Adipose tissue (tissue), 3 donors: ENCODE results near the gene SCAPER. TPM values are rescaled to one million over a fixed set of nuclear protein-coding genes. Genes with fewer than 3 reads are reported as not detected.
"Not testable (repeated sequence)": the region's sequence is repeated elsewhere in the genome, so short reads cannot be mapped to it uniquely, and the experiment has no call there.

Source experiments
- H3K27ac ChIP-seq: one replicate; pipeline ENCODE4 v1.5.1; 2013; ENCODE audit warnings: low read depth, low read length
- WGBS, 3 donors: extraction: QIAGEN DNeasy Blood & Tissue Kit; methylation state at CpG; one replicate each; pipeline ENCODE4 v1.1.7; 2013; 5-methylcytosine and 5-hydroxymethylcytosine counted together
- polyA plus RNA-seq, 3 donors: library from polyadenylated mRNA; stranded (reverse); fragments of 200-250 nt; gene quantifications; one replicate each; pipeline ENCODE4 v1.2.3, GENCODE V29; 2013
- donor health status: healthy with polysubstance abuse.
- donor health status: Bipolar disorder and iron deficiency.
- donor health status: healthy.

Gene SCAPER
- polyA plus RNA-seq, 3 donors: 5.4 to 9.6 (median 8.5) TPM

DNA sequence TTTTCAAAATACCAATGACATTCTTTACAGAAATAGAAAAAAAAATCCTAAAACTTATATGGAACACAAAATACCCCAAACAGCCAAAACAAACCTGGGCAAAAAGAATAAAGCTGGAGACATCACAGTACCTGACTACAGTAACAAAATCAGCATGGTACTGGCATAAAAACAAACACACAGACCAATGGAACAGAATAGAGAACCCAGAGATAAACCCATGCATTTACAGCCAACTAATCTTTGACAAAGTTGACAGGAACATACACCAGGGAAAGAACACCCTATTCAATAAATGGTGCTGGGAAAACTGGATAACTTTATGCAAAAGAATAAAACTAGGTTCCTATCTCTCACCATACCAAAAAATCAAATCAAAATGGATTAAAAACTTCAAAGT, 36.4 kb downstream of the SCAPER start:
- no peak overlapping the region for H3K27ac ChIP-seq

DNA sequence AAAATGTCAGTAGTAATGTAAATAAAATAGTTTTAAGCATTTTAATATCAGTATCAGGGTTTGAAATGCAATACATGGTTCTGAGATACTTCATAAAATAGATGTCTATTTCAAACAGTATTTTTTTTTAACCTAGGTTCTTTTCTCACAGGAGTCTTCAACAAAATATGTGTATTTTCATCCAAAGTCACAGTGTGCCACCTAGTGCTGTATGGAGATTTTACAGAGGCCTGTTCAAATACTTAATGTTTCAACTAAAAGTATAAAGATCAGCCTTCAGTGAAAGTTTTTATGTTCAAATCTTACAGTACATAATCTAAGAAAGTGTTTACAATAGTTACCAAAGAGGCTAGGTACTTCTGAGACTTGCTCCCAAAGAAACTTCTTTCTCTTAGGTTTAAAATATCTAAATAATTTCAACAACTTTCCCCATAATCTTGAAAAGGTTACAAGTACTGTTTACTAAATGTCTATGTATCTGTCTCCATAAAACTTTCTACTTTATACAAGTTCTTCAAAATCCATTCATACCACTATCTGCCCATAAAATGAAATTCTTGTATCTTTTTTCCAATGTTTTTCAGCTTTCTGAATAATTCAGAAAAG, 38.3 kb downstream of the SCAPER start:
- no peak overlapping the region for H3K27ac ChIP-seq

DNA sequence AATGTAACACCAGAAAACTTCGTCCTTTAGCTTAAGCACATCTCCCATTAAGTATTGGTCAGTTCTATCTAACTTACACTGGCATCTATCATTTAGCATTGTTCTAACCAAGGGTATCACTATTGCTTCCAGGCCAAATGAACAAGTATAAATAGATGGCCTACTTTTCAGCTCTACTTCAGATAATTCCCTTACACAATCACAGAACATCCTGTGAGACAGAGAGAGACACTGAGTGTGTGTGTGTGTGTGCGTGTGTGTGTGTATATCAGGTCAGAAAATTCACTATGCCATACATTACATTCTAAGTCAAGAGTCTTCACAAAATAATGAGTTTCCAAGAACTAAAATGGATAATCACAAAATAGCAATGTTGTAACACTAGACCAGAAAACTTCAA, 39.1 kb downstream of the SCAPER start:
- WGBS, 3 donors: 89 to 94% (median 90%) methylated on average over 2 of the region's 2 CpGs
- no peak overlapping the region for H3K27ac ChIP-seq

DNA sequence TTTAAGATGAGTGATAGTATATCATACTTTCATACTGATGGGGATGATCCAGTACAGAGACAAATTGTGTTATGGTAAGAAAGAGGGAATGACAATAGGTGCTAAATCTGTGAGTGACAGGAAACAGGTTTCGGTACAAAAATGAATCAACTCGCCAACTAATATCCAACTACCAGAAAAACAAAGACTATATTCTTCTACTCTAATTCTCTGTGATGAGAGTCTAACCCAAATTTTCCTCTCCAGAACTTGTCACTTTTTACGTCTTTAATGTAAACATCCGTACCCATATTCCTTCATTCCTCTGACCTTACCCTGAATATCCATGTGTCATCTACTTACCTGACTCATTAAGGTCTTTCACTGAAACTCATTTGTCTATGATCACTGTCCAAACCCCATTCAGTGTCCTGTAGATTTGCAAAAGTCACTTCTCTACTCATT, 39.6 kb downstream of the SCAPER start:
- 70 to 76% (median 73%) methylated on average over 4 of the region's 4 CpGs for WGBS, 3 donors

DNA sequence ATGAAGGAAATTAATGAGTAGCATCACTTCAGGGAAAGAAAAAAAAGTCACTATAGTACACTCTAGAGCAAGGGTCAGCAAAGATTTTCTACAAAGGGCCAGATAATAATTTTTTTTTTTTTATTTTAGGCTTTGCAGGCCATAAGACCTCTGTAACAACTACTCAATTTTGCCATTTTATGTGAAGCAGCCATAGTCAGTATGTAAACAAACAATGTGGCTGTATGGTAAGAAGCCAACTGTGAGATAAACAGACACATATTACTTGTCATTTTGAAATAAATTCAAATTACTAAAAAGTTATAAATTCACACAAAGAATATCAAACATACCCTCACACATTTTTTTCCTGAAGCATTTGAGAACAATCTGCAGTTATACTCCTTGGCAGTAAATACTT, 40.6 kb downstream of the SCAPER start:
- no peak overlapping the region for H3K27ac ChIP-seq

More for the DNA sequence above, 39.6 kb downstream of the SCAPER start:
- H3K27ac ChIP-seq: no peak overlapping the region

DNA sequence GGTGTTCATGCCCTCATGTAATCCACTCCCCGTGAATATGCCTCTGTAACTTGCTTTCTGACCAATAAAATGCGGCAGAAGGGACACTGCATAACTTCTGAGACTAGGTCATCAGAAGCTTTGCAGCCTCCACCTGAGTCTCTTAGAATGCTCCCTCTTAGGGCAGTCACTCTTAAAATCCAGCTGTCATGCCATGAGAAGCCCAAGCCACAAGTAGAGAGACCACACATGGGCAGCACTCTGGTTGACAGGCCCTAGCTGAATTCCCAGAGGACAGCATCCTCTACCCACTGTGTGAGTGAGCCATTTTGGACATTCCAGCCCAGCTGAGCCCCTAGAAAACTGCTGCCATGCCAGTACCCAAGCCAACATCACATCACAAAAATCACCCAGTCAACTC, 41.4 kb downstream of the SCAPER start:
- 98 to 100% (median 98%) methylated on average over 2 of the region's 2 CpGs for WGBS, 3 donors
- no peak overlapping the region for H3K27ac ChIP-seq

DNA sequence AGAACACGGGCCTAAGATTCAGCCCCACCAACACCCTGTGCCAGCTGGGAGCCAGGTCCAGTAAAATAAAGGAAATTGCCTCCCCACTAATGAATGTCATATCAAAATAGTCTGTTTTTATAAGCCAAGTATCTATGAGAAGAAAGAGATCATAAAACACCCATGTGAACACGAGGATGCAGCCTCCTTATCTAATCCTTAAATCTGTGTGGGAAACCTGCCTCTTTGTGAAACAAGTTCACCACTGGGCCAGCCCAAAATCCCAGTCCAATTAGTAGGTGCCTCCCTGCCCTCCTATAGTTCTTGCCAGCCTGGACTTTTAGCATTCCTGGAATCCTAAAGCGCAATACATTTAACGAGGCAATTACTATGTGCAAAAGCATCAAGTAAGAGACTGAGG, 42.0 kb downstream of the SCAPER start:
- WGBS, 3 donors: 81 to 85% (median 83%) methylated on average over 4 of the region's 4 CpGs

DNA sequence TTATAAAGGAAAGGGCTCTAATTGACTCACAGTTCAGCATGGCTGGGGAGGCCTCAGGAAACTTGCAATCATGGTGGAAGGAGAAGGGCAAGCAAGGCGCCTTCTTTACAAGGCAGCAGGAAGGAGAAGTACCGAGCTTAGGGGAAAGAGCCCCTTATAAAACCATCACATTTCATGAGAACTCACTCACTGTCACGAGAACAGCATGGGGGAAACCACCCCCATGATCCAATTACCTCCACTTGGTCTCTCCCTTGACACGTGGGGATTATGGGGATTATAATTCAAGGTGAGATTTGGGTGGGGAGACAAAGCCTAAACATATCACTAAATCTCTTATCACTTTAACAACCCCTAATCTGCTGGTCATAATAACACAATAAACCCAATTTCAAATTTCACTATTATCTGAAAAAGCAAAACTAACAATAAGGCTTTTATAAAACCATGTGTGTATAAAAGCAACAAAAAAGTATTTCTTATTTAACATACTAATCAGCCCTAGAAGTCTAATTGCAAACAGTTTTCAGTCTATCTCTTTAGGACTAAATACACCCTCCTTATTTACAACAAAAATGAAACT, 43.2 kb downstream of the SCAPER start:
- H3K27ac ChIP-seq: no peak overlapping the region

More for the DNA sequence above, 42.0 kb downstream of the SCAPER start:
- no peak overlapping the region for H3K27ac ChIP-seq

DNA sequence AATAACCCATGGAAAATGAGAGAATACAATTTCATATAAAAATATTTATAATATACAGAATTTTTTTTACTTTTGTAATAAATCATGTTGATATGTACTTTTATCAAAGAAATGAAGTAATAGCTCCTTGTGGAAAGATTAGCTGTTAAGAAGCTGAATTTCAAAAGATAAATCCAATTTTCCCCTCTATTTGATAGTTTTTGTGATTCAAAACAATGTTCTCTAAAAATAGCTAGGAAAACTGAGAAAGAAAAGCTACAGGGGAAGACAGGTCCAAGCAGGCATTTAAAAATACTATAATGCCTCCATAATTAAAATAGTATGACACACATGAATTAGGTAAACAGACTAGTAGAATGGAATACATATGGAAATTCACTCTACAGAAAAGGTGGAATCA, 44.9 kb downstream of the SCAPER start:
- no peak overlapping the region for H3K27ac ChIP-seq

More for the DNA sequence above, 43.2 kb downstream of the SCAPER start:
- WGBS, 3 donors: 83 to 97% (median 89%) methylated on average over 4 of the region's 4 CpGs

DNA sequence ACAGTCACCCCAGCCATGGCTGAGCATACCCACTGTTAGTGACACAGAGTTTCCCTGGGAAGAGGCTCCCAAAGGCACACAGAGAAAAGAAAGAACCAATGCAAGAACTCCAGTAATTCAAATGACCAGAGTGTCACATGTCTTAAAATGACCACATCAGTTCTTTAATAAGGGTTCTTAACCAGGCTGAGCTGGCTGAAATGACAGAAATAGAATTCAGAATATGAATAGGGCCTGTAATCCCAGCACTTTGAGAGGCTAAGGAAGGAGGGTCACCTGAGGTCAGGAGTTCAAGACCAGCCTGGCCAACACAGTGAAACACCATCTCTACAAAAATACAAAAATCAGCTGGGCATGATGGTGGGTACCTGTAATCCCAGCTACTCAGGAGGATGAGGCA, 54.8 kb downstream of the SCAPER start:
- not testable (repeated sequence) for H3K27ac ChIP-seq

DNA sequence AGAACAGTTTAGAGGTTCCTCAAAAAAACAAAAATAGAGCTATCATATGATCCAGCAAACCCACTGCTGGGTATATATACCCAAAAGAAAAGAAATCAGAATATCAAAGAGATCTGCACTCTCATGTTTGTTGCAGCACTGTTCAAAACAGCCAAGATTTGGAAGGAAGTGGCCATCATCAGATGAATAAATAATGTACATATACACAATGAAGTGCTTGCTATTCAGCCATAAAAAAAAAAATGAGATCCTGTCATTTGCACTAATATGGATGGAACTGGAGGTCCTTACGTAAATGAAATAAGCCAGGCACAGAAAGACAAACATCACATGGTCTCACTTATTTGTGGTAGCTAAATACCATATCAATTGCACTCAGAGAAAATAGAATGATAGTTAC, 58.4 kb downstream of the SCAPER start:
- no peak overlapping the region for H3K27ac ChIP-seq
- 83 to 88% (median 83%) methylated on average over 1 of the region's 1 CpG for WGBS, 3 donors

DNA sequence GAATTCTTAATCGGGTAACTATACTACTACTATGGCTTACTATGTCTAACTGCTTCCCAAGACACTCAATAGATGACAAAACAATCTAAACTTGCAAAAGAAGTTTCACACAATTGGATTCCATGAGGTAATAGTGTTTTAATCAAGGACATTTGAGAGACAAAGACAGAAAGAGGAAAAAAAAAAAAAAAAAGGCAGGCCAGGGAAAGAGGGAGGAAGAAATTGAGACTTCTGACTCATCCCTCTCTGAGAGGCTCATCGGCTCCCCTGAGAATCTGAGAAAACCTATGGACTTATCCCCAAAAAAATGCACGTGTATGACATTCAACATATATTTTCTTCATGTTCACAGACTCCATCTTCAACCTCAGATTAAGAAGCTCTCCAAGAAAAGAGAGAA, 61.0 kb downstream of the SCAPER start:
- no peak overlapping the region for H3K27ac ChIP-seq
- WGBS, 3 donors: 77 to 90% (median 79%) methylated on average over 3 of the region's 3 CpGs

DNA sequence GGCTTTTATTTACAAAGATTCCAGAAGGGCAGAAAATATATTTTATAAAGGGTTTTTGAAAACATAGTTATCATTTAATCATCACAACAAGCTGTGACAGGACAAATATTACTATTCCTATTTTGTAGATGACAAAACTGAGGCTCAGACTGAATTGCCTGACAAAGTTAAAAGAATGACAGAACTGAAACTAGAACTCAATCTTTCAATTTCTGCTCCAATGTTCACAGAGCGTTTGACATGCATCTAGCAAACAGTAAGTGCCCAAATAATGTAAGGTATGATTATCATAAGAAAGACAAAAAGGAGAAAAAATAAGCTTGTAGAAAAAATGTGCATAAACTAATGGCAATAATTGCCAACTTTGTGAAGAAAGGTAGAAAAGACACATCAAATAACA, 61.9 kb downstream of the SCAPER start:
- WGBS, 3 donors: 85 to 92% (median 89%) methylated on average over 1 of the region's 1 CpG
- no peak overlapping the region for H3K27ac ChIP-seq

DNA sequence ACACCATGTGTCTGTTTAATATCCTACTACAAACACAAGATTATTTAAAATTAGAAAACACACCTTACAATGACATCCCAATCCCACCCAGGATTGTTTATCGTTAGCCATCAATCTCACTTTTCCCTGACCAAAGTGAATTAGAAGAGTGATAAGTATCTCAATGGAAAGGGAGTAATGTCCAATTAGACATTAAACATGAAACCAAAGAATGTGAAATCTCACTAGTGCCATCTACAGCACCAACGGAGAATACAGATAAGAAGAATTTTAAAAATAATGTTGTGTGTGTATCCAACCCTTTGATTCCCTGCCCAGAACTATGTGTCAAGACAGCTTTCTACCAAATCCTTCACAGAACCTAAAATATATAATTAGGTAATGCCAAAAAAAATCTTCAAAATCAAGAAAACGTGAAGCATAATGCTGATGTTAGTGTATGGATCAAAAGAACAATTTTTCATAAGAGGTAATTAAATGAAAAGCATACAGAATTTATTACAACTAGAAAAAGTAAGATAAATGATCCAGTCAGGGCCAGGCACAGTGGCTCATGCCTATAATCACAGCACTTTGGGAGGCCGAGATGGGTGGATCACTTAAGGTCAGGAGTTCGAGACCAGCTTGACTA, 64.2 kb downstream of the SCAPER start:
- WGBS, 3 donors: 65 to 71% (median 69%) methylated on average over 5 of the region's 5 CpGs
- no peak overlapping the region for H3K27ac ChIP-seq

DNA sequence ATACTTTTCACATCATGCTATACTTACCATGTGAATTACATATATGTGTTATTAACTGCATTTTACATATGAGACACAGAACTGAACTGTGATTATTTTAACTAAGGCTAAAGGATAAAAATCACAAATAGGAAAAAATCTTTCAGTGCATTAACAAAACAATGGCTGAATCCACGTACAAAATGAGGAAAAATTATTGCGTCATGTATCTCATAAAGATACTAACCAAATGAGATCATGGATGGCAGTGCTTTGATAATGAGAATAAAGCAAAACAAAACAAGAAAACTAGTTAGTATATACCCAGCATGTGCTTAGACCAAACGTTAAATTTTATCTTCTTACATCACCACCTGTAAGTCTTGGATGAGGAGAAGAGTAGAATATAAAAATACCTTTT, 66.0 kb downstream of the SCAPER start:
- 71 to 84% (median 72%) methylated on average over 3 of the region's 3 CpGs for WGBS, 3 donors
- H3K27ac ChIP-seq: no peak overlapping the region

DNA sequence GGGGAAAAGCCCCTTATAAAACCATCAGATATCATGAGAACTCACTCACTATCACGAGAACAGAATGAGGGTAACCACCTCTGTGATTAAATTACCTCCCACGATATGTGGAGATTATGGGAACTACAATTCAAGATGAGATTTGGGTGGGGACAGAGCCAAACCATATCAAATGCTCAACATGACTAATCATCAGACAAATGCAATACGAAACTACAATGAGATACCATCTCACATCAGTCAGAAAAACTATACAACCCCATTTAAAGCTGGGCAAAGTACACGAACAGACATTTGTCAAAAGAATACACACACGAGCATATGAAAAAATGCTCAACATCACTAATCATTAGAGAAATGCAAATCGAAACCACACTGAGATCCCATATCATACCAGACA, 67.7 kb downstream of the SCAPER start:
- WGBS, 3 donors: 91 to 92% (median 92%) methylated on average over 6 of the region's 6 CpGs

DNA sequence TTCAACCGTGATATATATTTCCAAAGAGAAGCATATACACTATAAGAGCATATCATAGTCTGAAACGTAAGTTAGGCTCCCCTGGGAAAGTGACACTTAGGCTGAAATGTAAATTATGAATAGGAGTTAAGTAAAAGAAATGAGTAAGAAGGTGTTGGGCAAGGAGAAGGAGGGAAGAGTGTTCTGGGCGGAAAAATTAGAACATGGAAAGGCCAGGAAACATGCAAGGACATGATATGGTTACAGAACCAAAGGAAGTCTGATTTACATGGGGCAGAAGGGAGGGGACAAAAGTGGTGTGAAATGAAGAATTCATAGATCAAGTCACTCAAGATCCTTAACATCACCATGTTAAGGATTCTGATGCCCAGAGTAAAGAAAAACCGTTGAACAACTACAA, 75.2 kb downstream of the SCAPER start:
- WGBS, 3 donors: 95 to 97% (median 96%) methylated on average over 4 of the region's 4 CpGs
- no peak overlapping the region for H3K27ac ChIP-seq

More for the DNA sequence above, 67.7 kb downstream of the SCAPER start:
- H3K27ac ChIP-seq: no peak overlapping the region

DNA sequence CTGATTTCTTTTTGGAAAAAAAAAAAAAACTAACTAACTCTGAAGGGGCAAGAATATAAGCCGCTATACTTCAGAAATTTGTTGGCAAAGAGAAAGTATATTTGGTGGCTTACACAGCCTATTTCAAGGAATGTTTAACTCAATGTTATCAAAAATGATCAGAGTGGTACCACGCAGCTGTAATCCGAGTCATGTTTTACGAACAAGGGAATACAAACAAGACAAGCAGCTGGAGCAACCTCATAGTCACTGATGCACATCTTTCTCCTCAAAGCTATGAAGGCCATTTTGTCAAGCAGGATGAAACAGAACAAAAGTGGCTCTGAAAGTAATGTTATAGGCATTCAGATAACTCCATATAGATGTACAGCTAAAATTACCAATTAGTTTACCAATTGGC, 81.2 kb downstream of the SCAPER start:
- 76 to 98% (median 90%) methylated on average over 4 of the region's 4 CpGs for WGBS, 3 donors
- no peak overlapping the region for H3K27ac ChIP-seq

DNA sequence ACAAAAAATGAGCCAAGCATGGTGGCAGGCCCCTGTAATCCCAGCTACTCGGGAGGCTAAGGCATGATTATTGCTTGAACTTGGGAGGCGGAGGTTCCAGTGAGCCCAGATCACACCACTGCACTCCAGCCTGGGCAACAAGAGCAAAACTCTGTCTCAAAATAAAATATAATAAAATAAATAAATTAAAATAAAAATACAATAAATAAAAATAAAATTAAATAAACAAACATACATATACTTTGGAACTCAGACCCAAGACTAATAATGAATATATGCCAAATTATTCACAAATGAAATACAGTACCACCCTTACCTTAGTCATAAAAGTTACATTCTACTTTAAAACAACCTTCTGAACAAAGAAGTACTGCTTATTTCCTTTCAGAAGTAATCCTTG, 81.8 kb downstream of the SCAPER start:
- 95 to 100% (median 97%) methylated on average over 2 of the region's 2 CpGs for WGBS, 3 donors
- H3K27ac ChIP-seq: no peak overlapping the region

DNA sequence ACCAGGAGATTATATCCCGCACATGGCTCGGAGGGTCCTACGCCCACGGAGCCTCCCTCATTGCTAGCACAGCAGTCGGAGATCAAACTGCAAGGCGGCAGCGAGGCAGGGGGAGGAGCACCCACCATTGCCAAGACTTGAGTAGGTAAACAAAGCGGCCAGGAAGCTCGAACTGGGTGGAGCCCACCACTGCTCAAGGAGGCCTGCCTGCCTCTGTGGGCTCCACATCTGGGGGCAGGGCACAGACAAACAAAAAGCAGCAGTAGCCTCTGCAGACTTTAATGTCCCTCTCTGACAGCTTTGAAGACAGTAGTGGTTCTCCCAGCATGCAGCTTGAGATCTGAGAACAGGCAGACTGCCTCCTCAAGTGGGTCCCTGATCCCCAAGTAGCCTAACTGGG, 86.2 kb downstream of the SCAPER start:
- H3K27ac ChIP-seq: not testable (repeated sequence)
- WGBS, 3 donors: 92 to 98% (median 95%) methylated on average over 9 of the region's 9 CpGs
